ENCODE measurements around the gene C9orf85. TPM values are rescaled to one million over a fixed set of nuclear protein-coding genes. Genes with fewer than 3 reads are reported as not detected.

The C9orf85 gene
- total and polyA plus RNA-seq, 9 of the 15 experiments (the other 6 are each of a cell fraction or from before 2014, with no cell fraction given) = 6.7 to 17.6 (median 13.0) TPM

GRCh38 chr9:71886015-71886414 is 25.4 kb upstream of the C9orf85 start:
- BruUV-seq (replicated peaks) = no TSS peak
- intact Hi-C loops (cut with micrococcal nuclease) = no loop called here
- in situ Hi-C loops (cut with MboI) = no loop called here
- Histone ChIP-seq H3K9me1 (ENCODE audit: control insufficient read depth, insufficient read depth, low read length) (no peaks in the 10 kb centered on the region), H3K27ac (ENCODE audit: extremely low read depth, low read depth, low read length) (no peak overlapping the region), H3K4me3 (no peak overlapping the region), H3K9me3 (replicated peaks; ENCODE audit: control insufficient read depth, insufficient read depth, low read depth, low read length) (peaks cover 6% of the 10 kb centered on the region; the same call in 1 of the 2 replicates), H3K79me2 (ENCODE audit: control insufficient read depth, insufficient read depth, low read length) (peaks cover 71% of the 10 kb centered on the region), H3K27me3 (ENCODE audit: control insufficient read depth in 2 of 2, insufficient read depth in 2 of 2, low read length in 2 of 2) (no peaks in the 10 kb centered on the region), H4K20me1 (replicated peaks; ENCODE audit: control insufficient read depth, insufficient read depth, low read length) (no peaks in the 10 kb centered on the region), H3K36me3 (ENCODE audit: control insufficient read depth, insufficient read depth, low read length) (no peaks in the 10 kb centered on the region), H3K9ac (ENCODE audit: insufficient read depth in 1 of 2, low read depth in 2 of 2, low read length in 2 of 2) (no peak overlapping the region), H2AFZ (ENCODE audit: low read depth, low read length) (no peak overlapping the region), H3K4me1 (replicated peaks in 1 of 2; ENCODE audit: control insufficient read depth in 2 of 2, insufficient read depth in 2 of 2, low read length in 2 of 2) (no peaks in the 10 kb centered on the region; a peak in 1 of 5 replicates), H3K4me2 (ENCODE audit: insufficient read depth, low read length) (no peak overlapping the region)
- DNase-seq (ENCODE audit: extremely low read depth in 1 of 4, low spot score in 3 of 4) (no peak), ATAC-seq (no peak), FAIRE-seq (no peak)
- ChIA-PET POLR2A (interaction anchor here (1.0 kb wide), 1 partner anchor 14 kb away, joined by 3 read pairs; no protein-coding TSS in a partner anchor), CTCF (ENCODE audit: low intra/inter-chr PET ratio) (no interaction called here)
- 91% methylated on average over 1 of the region's 1 CpG for WGBS (ENCODE audit: insufficient coverage, low coverage, missing lambda C conversion rate)
- TF ChIP-seq ZNF398 (CRISPR knock-in tag; IDR thresholded peaks at IDR 0.05) (no peak), PHF21A (IDR thresholded peaks at IDR 0.05; ENCODE audit: borderline replicate concordance, low read depth) (no peak), ZSCAN29 (IDR thresholded peaks at IDR 0.05) (no peak), ZBTB8A (IDR thresholded peaks at IDR 0.05; ENCODE audit: partially characterized antibody) (no peak), TCFL5 (CRISPR knock-in tag; conservative IDR thresholded peaks at IDR 0.05) (no peak), SAFB2 (IDR thresholded peaks at IDR 0.05; ENCODE audit: borderline replicate concordance, low read depth, low read length, severe bottlenecking) (no peak), SMAD3 (CRISPR knock-in tag; conservative IDR thresholded peaks at IDR 0.05) (no peak), HSF4 (CRISPR knock-in tag; IDR thresholded peaks at IDR 0.05; ENCODE audit: borderline replicate concordance) (no peak), GTF2B (IDR thresholded peaks at IDR 0.05; ENCODE audit: extremely low read depth, insufficient read length) (no peak), NFYB (IDR thresholded peaks at IDR 0.05; ENCODE audit: extremely low read depth, insufficient read length) (no peak), UBTF (IDR thresholded peaks at IDR 0.05; ENCODE audit: borderline replicate concordance in 1 of 2, low read depth in 2 of 2, low read length in 2 of 2) (no peak), PHF8 (IDR thresholded peaks at IDR 0.05; ENCODE audit: borderline replicate concordance, low read length) (no peak), ETS2 (tag; IDR thresholded peaks at IDR 0.05; ENCODE audit: borderline replicate concordance, poor library complexity, severe bottlenecking) (no peak), BRF1 (IDR thresholded peaks at IDR 0.05; ENCODE audit: borderline replicate concordance, extremely low read depth, insufficient read length) (no peak), NFXL1 (CRISPR knock-in tag; IDR thresholded peaks at IDR 0.05) (no peak), NCOA6 (IDR thresholded peaks at IDR 0.05) (no peak), U2AF2 (optimal IDR thresholded peaks at IDR 0.05; ENCODE audit: low read depth, low read length) (no peak)
